Uterus (tissue), 4 donors: ENCODE measurements around the gene GALNTL6. TPM values are rescaled to one million over a fixed set of nuclear protein-coding genes. Genes with fewer than 3 reads are reported as not detected.

Experiments used
- DNase-seq, 2 donors: peaks; one replicate each; pipeline ENCODE4 v3.0.0-alpha.2; 2019 to 2020
- H3K27ac ChIP-seq, 2 donors: fragments of 200-600 bp; sonication (generic); 1 replicate in 1 of 2; 2 replicates in 1 of 2; pipeline ENCODE4 v1.5.1; 2016 to 2018
- H3K27me3 ChIP-seq, 2 donors: fragments of 200-600 bp; sonication (generic); one replicate each; pipeline ENCODE4 v1.5.1; 2018 to 2019; ENCODE audit warnings: control low read depth in 1 of 2
- H3K36me3 ChIP-seq, 2 donors: fragments of 200-600 bp; sonication (generic); one replicate each; pipeline ENCODE4 v1.5.1; 2019; ENCODE audit warnings: control low read depth in 1 of 2
- H3K4me1 ChIP-seq, 2 donors: fragments of 200-600 bp; sonication (generic); one replicate each; pipeline ENCODE4 v1.5.1; 2018 to 2019; ENCODE audit warnings: control low read depth in 1 of 2
- H3K4me3 ChIP-seq, 2 donors: fragments of 200-600 bp; sonication (generic); 1 replicate in 1 of 2; 2 replicates in 1 of 2; pipeline ENCODE4 v1.5.1; 2018 to 2019; ENCODE audit warnings: mild to moderate bottlenecking in 1 of 2
- H3K9me3 ChIP-seq, 2 donors: fragments of 200-600 bp; sonication (generic); one replicate each; pipeline ENCODE4 v1.5.1; 2019; ENCODE audit warnings: control low read depth in 1 of 2
- CTCF ChIP-seq, 4 experiments: fragments of 200-600 bp in 2 of 4; fragments of 450-650 bp in 2 of 4; sonication (generic) in 2 of 4; IDR thresholded peaks; one replicate each; pipeline ENCODE4 v1.5.1; 2016 to 2019; ENCODE audit warnings: antibody characterized with exemption in 4 of 4, mild to moderate bottlenecking in 2 of 4, moderate library complexity in 1 of 4
- POLR2A ChIP-seq, 2 donors: fragments of 450-650 bp; IDR thresholded peaks; one replicate each; pipeline ENCODE4 v1.6.1; 2016; ENCODE audit warnings: antibody characterized with exemption in 2 of 2, mild to moderate bottlenecking in 1 of 2, moderate library complexity in 1 of 2
- intact Hi-C: fragments of 100-400 bp; cut with DNase I; formaldehyde crosslinking; loops from one replicate; pipeline ENCODE4 v1.15.1; 2023; ENCODE audit warnings: low total_unique reads
- total RNA-seq, 4 donors: library from RNA; depleted of rRNA in 3 of 4; stranded (reverse); fragments of >200 nt in 3 of 4; gene quantifications; one replicate each; pipeline versions ENCODE4 v1.1.0 to v1.2.4, GENCODE V29; 2014 to 2023
- donor health status: DM: yes; HTN: yes; CAD: no.

The GALNTL6 gene
- total RNA-seq, 4 donors from 2014 or later = 2.6 TPM; not detected in 3

- TF ChIP-seq CTCF (IDR thresholded peaks at IDR 0.05) (no peak), POLR2A (IDR thresholded peaks at IDR 0.05) (no peak)
- no peaks in the 10 kb centered on the region for H3K4me1 ChIP-seq
- intact Hi-C loops = no loop called here
Observed at GRCh38 chr4:172103456-172103855, 290.3 kb downstream of the GALNTL6 start.

GRCh38 chr4:172104539-172104938, 291.3 kb downstream of the GALNTL6 start:
- Histone ChIP-seq H3K4me3 (no peak overlapping the region), H3K27ac (no peak overlapping the region), H3K27me3 (no peaks in the 10 kb centered on the region), H3K4me1 (no peaks in the 10 kb centered on the region), H3K36me3 (no peaks in the 10 kb centered on the region), H3K9me3 (no peaks in the 10 kb centered on the region)
- no peak for TF ChIP-seq CTCF (IDR thresholded peaks at IDR 0.05)
- no peak for TF ChIP-seq POLR2A (IDR thresholded peaks at IDR 0.05)
- DNase-seq = no peak
- intact Hi-C loops = no loop called here

More at GRCh38 chr4:172103456-172103855, 290.3 kb downstream of the GALNTL6 start:
- Histone ChIP-seq H3K27ac (no peak overlapping the region), H3K36me3 (no peaks in the 10 kb centered on the region), H3K4me3 (no peak overlapping the region), H3K27me3 (no peaks in the 10 kb centered on the region), H3K9me3 (no peaks in the 10 kb centered on the region)
- no peak for DNase-seq

- TF ChIP-seq POLR2A (IDR thresholded peaks at IDR 0.05) (no peak), CTCF (IDR thresholded peaks at IDR 0.05) (no peak)
- H3K27ac ChIP-seq = no peak overlapping the region
- no peaks in the 10 kb centered on the region for H3K4me1 ChIP-seq
- no peaks in the 10 kb centered on the region for H3K27me3 ChIP-seq
- intact Hi-C loops = no loop called here
- H3K9me3 ChIP-seq = no peaks in the 10 kb centered on the region
- no peaks in the 10 kb centered on the region for H3K36me3 ChIP-seq
- no peak for DNase-seq
- H3K4me3 ChIP-seq = no peak overlapping the region
Observed at GRCh38 chr4:172105918-172106317, 292.7 kb downstream of the GALNTL6 start.

- Histone ChIP-seq H3K4me3 (no peak overlapping the region), H3K36me3 (no peaks in the 10 kb centered on the region), H3K27me3 (no peaks in the 10 kb centered on the region), H3K9me3 (no peaks in the 10 kb centered on the region), H3K27ac (no peak overlapping the region), H3K4me1 (no peaks in the 10 kb centered on the region)
- intact Hi-C loops = no loop called here
- TF ChIP-seq POLR2A (IDR thresholded peaks at IDR 0.05) (no peak), CTCF (IDR thresholded peaks at IDR 0.05) (no peak)
- DNase-seq = no peak
Observed at GRCh38 chr4:172109466-172109865, 296.3 kb downstream of the GALNTL6 start.

GRCh38 chr4:172124656-172125308, 311.6 kb downstream of the GALNTL6 start:
- H3K9me3 ChIP-seq = no peaks in the 10 kb centered on the region
- no peaks in the 10 kb centered on the region for H3K36me3 ChIP-seq
- intact Hi-C loops = no loop called here
- H3K27ac ChIP-seq = no peak overlapping the region
- H3K27me3 ChIP-seq = no peaks in the 10 kb centered on the region
- H3K4me1 ChIP-seq = no peaks in the 10 kb centered on the region
- no peak for DNase-seq
- no peak overlapping the region for H3K4me3 ChIP-seq
- TF ChIP-seq POLR2A (IDR thresholded peaks at IDR 0.05) (no peak), CTCF (IDR thresholded peaks at IDR 0.05) (no peak)
